CD1c-positive myeloid dendritic cell (primary cell): Measurements from ENCODE around the gene TPGS1.

Source experiments
- DNase-seq: peaks from one replicate; pipeline ENCODE4 v3.0.0-alpha.2; 2016; ENCODE audit errors: extremely low spot score

TPGS1 gene

DNA sequence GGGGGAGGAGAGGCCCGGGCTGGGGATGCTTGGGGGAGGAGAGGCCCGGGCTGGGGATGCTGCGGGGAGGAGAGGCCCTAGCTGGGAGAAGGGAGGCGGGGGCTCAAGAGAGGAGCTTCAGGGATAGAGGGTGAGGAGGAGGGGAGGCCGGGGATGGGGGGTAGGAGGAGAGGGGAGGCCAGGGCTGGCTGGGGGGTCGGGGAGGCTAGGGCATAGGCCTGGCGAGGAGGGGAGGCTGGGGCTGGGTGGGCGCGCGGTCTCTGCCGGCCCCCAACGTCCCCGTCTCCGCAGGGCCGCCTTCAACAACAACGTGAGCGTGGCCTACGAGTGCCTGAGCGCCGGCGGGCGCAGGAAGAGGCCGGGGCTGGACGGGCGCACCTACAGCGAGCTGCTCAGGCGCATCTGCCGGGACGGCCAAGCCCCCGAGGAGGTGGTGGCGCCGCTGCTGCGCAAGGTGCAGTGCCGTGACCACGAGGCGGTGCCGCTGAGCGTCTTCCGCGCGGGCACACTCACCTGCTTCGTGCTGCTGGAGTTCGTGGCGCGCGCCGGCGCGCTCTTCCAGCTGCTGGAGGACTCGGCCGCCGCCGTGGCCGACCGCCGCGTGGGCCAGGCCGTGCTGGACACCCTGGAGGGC lies 11.4 kb downstream of the TPGS1 start:
- no peak for DNase-seq

DNA sequence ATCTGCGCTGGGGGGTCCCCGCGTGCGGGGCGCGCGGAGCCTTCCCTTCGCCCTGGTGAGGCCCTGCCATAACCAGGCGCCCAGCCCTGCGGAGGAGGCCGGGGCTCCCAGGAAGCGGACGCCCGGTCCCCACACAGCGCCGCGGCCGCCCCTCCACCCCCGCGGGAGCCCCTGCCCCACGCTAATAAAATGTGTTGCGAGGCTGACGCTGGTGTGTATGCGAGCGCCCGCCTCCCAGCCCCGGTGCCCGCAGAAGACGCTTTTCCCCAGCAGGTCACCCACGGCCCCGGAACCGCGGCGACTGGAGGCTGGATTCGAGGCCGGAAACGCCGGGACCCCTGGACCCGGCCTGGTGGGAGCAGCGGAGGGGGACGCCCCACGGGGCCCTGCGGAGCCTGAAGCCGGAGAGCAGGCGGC lies 12.2 kb downstream of the TPGS1 start:
- no peak for DNase-seq

- no peak for DNase-seq
These were observed 15.4 kb downstream of the TPGS1 start for GRCh38 chr19:522726-523125.

- DNase-seq = no peak
These were observed 16.9 kb downstream of the TPGS1 start for GRCh38 chr19:524062-524674.

- DNase-seq = no peak
These were observed 17.7 kb downstream of the TPGS1 start for GRCh38 chr19:525029-525428.

- no peak for DNase-seq
These were observed 18.6 kb downstream of the TPGS1 start for GRCh38 chr19:525857-526419.

- no peak for DNase-seq
These were observed 23.1 kb downstream of the TPGS1 start for GRCh38 chr19:530134-531008.

GRCh38 chr19:531009-531752 lies 23.9 kb downstream of the TPGS1 start:
- peak; percentile 95 for DNase-seq

GRCh38 chr19:531753-532560 lies 24.7 kb downstream of the TPGS1 start, which contains the start of gene CDC34:
Gene CDC34 (plus strand): TSS chr19:531760. CDS start chr19:531932, 172 bp downstream.
- DNase-seq = peak; percentile 24

DNA sequence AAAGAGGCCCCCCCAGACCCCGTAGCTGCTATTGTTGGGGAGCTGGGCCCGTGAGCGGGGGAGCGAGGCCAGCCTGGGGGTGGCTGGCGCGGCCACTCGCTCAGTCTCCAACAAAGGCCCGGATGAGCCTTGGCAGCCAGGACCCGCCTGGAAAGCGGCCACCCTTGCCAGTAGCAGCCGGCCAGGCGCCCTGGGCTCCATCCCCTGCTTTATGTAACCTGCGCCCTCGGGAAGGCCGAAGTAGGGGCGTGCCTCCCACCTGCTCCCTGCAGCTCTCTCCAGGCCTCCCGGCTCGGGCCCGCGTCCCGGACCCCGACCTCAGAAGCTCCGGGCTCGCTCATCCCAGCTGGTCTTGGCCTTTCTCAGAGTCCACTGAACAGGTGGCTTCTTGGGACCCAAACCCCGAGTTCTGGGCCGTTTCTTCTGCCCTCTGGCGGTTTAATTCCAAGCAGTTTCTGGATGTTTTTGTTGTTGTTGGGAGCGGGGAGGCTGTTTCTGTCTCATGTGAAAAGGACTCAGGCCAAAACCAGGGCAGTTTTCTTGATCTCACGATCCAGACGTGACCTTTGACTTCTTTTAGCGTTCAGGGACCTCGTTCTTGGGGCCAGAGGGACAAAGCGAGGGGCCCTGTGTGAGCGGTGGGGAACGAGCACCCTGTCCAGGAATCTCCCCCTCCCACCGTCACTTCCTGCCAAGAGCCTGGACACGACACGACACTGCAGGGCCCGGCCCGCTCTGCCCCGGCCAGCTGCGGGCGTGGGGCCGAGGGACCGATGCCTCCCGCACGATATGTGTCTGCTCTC lies 25.5 kb downstream of the TPGS1 start:
- peak; percentile 68 for DNase-seq

- DNase-seq = no peak
These were observed 26.2 kb downstream of the TPGS1 start for GRCh38 chr19:533364-534058.

GRCh38 chr19:534088-534487 lies 26.8 kb downstream of the TPGS1 start:
- no peak for DNase-seq

DNA sequence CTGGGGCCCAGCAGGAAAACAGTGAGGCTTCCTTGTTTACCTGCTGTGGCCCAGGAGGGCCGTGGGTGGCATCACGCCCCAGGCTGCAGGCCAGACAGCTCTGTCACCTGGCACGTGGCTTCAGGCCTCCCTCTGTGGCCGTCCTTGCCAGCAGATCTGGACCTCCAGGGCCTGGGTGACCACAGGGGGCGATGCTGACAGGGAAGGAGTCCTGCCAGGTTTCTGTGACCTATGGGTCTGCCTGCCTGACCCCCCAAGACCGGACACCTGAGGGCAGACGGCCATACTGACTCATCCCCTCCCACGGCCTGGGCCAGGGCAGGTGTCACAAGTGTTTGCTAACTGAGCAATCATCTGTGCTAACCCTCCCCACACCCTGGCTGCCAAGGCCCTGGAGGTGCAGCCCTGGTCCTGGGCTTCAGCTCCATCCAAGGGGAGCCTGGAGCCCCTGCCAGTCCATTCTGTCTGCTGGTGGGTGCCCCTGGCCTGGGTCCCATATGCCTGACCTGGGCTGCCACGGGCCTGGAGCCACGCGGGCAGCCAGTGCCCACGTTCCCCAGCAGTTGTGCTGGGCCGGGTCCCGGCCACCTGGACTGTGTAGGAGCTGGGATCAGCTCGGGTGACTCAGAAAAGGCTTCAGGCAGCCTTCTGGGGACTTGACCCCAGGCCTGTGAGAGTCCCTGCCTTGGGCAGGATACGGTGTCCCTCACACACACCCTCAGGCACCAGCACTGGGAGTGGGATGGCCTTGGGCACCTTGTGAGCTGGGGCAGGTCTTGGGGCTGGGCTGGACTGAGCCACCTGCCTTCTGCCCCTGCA lies 27.9 kb downstream of the TPGS1 start:
- no peak for DNase-seq

- DNase-seq = no peak
These were observed 29.0 kb downstream of the TPGS1 start for GRCh38 chr19:536031-536880.

- no peak for DNase-seq
These were observed 29.6 kb downstream of the TPGS1 start for GRCh38 chr19:536881-537404.

DNA sequence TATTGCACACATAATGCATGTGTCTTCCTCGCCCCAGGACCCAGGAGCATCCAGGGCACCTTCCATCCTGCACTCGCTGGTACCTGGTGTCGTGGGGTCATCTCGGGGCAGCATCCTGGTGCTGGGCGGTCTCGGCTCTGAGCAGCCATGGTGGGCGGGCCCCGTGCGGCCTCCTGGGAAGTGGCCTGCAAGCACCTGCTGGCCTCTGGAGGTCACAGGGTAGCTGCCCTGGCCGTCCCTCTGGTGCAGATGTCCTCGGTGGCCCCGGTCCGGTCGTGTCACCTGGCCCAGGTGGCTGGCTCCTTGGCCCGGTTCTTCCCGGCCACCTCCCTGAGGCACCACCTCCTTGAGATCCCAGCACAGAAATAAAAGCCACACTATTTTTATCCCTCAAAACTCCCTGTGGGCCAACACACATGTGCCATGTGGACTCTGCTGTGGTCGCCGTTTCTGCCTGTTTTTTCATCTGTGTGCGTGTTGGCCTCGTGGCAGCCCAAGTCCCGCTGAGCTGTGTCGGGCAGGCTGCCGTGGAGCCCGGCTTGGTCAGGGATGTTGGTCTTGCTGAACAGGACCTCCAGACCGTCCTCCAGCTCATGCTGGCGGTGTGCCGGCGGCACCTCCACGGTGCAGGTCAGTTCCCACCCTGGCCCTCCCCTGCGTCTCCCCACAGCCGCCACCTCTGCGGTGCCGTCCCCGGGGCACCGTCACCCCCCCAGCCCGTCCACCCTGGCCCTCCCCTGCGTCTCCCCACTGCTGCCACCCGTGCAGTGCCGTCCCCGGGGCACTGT lies 31.5 kb downstream of the TPGS1 start:
- DNase-seq = no peak
